GM18867 (cell line): ENCODE results near the gene SLC4A11.

ENCODE experiments used
- ATAC-seq: cut with Tn5 transposase; IDR thresholded peaks from one replicate; pipeline ENCODE4 v1.9.1; 2021; ENCODE audit warnings: mild to moderate bottlenecking, moderate library complexity; ENCODE audit not compliant: unreplicated experiment

Gene SLC4A11

GRCh38 chr20:3247638-3248037, 8.6 kb upstream of the SLC4A11 start:
- no peak for ATAC-seq

GRCh38 chr20:3246682-3247081, 7.7 kb upstream of the SLC4A11 start:
- ATAC-seq = no peak

GRCh38 chr20:3245711-3246110, 6.7 kb upstream of the SLC4A11 start:
- ATAC-seq = no peak

DNA sequence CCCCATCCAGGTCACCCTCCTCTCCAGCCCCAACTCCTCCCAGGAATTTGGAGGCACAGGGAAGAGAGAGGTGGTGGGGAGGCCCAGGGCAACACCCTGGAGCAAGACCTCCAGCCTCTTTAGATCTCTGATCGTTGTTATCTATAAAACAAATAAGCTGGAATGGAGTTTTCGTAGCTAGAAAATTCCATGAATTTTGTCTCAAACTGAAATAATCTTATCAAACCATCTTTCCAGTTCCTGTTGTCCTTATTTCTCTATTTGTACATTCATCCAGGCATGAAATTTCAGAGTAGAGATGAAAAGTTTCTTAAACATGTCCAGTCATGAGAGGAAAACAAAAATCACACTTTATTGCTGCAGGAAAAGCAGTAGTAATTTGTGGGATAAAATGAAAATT, 6.2 kb upstream of the SLC4A11 start:
- ATAC-seq = no peak

DNA sequence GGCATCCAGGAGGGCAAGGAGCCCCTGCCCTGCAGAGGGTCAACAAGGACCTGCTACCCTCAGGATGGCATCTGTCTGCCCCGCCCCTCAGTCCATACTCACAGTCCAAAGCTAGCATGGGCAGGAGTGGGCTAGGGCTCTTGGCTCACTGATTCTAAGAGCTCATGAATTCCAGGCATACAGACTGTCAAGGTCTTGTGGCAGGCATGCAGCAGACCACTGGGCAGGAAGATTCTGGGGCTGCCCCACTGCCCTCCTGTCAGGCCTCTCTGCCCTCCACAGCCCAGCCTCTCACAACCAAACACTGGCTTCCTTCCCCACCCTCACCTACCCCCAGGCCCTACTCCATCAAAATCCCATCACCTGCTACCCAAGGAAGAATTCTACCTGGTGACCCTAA, 5.6 kb upstream of the SLC4A11 start:
- no peak for ATAC-seq

DNA sequence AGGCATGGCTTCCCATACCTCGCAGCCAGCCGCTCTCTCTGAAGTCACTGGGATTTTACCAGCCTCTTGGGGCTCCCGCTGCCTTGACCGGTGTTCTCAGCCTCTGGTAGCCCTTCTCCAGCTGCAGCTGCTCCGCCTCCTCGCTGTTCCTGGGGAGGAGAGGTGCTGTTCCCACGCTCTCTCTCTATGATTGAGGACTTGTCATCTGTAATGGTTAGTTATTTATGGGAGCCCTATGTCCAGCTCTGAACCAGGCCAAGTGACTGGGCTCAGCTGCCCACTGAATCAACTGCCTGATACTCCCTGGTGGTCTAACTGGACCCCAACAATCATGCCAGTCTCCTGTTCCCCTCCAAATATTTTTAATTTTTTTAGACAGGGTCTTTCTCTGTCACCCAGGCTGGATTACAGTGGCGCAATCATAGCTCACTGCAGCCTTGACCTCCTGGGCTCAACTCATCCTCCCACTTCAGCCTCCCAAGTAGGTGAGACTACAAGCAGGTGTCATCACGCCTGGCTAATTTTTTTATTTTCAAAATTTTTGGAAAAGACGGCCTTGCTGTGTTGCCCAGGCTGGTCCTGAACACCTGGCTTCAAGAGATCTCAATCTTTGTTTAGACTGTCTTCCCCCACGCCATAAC, 4.8 kb upstream of the SLC4A11 start:
- ATAC-seq = no peak

DNA sequence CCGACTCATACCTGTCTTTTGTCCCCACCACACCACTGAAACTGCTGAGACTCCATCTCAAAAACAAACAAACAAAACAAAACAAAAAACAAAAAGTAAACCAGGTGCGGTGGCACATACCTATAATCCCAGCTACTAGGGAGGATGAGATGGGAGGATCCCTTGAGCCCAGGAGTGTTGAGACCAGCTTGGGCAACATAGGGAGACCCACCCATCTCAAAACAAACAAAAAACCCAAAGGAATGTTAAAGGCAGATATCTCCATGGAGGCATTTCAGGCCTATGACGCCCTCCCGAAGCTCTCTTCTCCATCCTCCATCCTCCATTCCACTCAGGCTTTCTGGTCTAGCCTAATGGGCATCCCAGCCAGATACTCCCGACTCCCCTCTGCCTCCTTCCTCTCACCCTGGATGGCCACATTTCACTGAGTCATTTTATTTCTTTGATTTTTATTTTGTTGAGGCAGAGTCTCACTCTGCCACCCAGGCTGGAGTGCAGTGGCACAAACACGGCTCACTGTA, 3.2 kb upstream of the SLC4A11 start:
- ATAC-seq = no peak

- ATAC-seq = no peak
Measured at GRCh38 chr20:3240776-3241363, 1.9 kb upstream of the SLC4A11 start.

- ATAC-seq = no peak
Measured at GRCh38 chr20:3239867-3240775, 1.1 kb upstream of the SLC4A11 start.

DNA sequence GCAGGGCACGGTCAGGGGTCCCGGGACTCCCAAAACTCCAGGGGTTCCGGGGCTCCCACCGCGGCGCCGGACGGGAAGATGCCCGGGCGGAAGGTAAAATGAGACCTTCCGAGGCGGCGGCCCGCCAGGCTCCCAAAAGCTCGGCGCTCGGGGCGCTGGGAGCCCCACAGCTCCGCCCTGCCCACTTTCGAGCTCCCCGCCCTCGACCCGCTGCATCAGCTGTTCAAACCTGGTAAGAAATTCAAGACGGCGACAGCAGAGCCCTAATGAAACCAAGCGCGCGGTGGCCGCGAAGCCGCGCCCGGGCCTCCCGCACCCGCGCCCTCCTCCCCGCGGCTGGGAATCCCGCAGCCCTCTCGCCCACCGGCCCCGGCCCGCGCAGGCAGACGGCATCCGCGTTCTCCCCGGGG, 369 bp downstream of the SLC4A11 start:
- ATAC-seq = peak; percentile 53

DNA sequence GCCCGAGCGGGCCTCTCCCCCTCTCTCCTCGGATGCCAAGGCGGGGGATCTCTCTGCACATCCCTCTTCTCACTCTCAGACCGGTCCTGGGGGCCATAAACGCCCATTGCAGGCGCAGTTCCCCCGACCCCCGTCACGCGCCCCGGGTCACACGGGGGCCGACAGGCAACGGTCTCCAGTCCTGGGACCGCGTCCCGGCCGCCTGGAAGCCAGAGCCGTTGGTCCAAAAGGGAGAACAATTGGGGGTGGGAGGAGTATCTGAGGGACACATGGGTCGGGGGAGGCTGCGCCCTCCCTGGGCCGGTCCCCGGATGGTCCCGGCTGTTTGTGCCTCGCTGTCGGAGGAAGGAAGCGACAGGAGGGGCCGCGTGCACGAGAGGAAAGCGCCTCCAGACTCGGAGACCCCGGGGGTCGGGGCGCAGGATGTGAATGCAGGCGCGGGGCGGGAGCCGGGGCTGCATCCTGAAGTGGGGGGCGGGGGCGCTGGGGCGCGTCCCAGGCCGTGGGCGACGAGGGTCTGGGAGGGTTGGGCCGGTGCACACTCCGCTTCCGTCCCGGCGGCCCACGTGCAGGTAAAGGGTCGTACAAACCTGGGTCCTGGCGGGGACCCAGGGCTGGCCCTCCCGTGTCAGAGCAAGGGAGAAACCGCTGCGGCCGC, 903 bp downstream of the SLC4A11 start:
- peak; percentile 16 for ATAC-seq

GRCh38 chr20:3237011-3237957, 1.7 kb downstream of the SLC4A11 start:
- ATAC-seq = no peak

GRCh38 chr20:3235666-3236324, 3.2 kb downstream of the SLC4A11 start:
- no peak for ATAC-seq

DNA sequence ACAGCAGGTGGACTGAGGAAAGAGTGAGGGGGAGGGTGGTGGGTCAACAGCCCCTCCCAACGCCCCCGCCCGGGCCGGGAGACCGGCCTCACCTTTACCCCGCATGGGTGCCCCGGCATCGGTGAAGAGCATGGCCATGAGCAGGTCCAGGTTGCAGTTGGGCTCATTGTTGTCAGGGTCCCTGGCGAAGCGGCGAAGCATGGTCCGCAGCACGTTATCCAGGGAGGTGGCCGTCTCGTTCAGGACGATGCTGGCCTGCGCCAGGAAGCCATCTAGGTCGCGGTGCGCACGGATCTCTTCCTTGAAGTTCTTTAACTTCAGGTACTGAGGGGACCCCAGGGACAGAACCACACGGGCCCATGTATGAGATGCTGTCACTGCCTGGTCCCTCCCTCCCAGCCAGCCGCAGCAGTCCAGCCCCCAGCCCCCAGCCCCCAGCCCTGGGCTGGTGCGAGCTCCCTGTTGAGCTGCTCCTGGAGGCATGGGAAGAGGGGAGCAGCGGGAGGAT, 4.9 kb downstream of the SLC4A11 start:
- no peak for ATAC-seq

DNA sequence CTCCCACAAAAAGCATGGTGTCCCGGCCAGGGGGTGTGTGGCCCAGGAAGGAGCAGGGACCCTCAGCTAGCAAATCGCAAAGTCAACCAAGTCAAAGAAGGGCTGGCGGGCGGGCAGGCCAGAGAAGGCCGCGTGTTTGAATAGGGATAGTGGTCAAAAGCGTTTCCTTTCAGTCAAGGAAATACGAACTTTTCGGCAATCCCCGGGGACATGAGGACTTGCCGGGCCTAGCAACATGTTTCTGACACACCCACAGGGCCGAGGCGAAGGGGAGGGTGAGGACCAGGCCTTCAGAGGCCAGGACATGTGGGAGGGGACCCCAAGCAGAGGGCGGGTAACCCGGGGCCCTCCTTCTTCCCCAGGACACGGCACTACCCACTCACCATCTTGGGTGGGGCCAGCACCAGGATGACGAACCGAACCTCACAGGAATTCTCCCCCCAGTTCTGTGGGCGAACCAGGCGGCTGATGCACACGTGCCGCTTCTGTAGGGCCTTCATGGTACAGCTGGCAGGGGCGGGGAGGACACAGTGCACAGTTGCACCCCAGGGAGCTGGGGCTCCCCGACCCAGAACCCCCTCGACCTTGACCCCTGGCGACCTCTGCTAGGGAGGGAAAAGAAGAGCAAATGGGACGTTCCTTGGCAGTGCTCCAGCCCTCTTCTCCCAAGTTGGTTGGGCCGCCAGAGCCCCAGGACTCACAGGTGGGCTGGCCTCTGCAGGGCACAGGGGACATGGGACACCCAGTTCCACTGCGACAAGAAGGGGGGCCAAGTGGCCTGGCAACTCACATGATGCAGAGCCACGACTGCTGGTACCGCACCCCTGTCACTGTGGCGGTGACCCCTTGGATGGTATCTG, 5.6 kb downstream of the SLC4A11 start:
- no peak for ATAC-seq

- no peak for ATAC-seq
Measured at GRCh38 chr20:3231889-3232588, 7.0 kb downstream of the SLC4A11 start.

DNA sequence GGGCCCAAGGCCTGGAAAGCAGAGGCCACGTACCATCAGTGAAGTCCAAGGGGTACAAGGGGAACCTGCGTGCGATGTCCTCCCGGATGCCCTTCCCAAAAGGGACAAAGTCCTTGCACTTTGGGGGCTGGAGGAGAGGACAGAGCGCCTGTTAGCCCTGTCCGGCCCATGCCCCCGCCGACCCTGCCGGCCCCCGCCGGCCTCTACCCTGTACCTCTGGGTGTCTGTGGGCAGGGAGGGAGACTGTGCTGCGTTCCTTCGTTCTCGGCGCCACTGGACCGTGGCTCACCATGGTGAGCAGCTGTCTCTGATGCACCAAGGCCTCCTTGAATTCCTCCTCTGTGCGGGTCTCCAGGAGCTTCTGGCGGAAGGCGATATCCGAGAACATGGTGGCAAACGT, 7.9 kb downstream of the SLC4A11 start:
- no peak for ATAC-seq

DNA sequence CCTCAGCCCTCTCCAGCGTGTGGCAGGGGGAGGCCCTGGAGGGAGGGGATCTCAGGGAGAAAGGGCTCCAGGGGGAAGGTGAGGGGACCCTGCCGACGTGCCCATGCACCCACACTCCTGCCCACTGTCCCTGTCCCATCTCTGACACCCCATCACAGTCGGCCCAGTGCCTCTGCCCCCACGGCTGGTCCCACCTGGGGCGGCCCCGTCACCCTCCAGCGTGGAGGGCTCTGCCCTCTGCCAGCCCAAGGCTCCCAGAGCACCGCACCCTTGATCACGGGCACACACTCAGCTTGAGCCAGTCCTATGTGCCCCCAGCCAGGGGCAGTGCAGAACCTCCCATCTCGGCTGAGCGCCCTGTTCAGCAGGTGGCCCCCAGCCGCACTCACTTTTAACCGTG, 9.2 kb downstream of the SLC4A11 start:
- ATAC-seq = no peak
